Measurements from ENCODE around the gene USP48.
A peak's percentile ranks its signal among the peaks of the same experiment; 100 is the strongest.
"Not testable (repeated sequence)": the region's sequence is repeated elsewhere in the genome, so short reads cannot be mapped to it uniquely, and the experiment has no call there.

Gene USP48

DNA sequence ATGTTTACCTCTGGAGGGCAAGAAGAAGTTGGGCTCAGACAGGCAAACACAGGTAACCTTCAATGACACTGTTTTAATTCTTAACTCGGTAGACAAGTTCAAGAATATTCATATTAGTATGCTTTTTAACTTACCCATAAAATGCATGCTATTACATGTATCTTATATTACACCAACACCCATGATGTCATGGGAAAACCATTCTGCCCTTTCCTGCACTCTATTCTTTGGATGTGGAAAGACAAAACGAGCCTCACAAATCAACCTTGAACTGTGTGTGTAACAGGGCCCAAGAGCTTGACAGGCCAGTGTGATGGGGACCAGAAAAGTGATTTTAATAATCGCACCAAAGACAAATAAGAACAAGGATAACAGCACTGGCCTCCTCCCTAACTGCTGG, 91.2 kb downstream of the USP48 start:
- DNase-seq = no peak

DNA sequence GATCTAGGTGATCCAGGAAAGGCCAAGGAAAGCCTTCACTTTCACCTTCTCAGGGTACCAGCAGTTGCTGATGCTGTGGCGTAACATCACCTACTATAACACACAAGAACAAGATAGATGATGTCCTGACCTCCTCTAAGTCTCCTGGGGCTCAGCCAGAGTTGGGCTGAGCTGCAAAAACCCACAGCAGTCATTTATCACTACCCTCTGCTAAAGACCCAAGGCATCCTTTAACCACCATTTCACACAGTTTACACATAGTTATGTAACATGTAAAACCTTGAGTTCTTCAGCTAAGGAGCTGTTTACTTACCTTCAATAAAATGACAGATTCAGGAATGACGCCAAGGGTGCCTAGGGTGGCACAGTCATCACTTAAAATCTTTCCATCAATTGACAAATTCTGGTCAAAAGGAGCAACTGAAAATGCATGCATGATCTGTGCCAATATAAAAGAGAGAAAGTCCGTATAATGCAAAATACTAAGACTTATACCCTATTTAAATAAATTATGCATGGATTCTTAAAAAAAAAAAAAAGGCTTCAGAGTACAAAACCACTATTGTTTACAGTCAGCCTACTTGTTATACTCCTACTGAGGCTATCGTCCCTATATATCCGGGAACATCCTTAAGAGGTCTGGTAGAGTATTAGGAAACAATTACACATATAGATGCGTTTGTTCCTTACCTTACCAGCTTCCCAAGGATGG, 93.1 kb downstream of the USP48 start:
- DNase-seq = no peak

DNA sequence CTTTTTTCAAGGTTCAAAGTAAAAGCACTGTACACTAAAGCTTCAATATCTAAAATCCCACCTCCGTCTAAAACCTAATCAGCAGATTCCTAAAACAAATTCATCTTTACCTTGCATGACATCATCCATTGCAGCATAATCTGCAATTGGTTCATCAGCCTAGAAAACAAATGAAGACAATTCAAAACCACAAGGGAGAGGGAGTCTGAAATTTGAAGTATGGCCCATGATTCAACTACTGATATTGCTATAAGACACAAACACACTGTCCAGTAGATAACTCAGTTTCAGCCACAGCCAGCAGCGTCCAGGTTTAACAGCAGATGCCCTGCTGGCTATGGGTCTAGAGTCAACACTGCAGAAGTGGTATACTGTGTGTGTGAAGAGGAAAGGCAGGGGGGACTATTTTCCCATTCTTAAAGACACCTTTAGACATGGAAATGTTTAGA, 95.8 kb downstream of the USP48 start:
- no peak for DNase-seq

DNA sequence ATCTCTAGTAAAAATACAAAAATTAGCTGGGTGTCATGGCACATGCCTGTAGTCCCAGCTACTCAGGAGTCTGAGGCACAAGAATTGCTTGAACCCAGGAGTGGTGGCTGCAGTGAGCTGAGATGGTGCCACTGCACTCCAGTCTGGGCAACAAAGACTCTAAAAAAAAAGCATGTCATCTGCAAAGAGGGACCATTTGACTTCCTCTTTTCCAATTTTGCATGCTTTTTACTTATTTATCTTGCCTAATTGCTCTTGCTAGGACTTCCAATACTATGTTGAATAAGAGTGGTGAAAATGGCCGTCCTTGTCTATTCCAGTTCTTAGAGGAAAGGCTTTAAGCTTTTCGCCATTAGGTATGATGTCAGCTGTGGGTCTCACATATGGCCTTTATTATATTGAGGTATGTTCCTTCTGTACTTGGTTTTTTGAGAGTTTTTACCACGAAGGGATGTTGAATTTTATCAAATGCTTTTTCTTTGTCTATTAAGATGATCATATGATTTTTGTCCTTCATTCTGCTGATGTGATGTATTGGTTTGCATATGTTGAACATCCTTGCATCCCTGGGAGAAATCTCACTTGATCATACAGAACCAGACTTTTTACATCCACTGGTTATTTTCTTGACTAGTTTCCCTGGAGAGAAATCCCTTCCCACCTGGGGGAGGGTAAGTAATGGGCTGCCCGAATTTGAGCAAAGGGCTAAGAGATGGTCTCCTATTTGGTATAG, 96.8 kb downstream of the USP48 start:
- DNase-seq = no peak

DNA sequence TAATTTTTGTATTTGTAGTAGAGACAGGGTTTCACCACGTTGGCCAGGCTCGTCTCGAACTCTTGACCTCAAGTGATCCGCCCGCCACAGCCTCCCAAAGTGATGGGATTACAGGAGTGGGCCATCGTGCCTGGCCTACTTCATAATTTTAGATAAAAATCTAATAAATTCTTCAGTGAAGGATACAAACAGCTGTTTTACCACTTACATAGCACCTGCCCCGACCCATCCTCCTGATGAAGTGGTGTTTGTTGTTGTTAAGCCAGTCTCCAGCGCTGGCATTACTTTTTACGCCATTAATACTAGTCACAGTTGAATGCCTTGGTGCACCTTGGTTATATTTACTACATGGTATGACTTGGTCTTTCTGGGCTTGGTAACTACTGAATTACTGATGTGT, 101.5 kb downstream of the USP48 start:
- no peak for DNase-seq

DNA sequence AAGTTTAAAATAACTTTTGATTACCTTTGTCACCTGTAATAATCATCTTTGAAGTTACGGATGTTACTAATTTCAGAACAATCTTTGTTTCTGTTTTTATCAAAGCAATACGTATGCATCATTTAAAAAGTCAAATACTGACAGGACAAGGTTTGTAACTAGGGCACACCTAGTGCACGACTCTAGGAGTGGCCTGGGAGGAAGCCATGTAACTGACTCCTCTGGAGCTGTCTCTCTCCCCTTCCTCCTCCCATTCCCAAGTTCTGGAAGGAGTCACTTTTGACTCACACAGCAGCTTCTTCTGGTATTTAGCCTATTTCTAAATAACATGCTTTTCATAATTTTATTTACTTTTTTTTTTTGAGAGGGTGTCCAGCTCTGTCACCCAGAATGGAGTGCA, 102.0 kb downstream of the USP48 start:
- DNase-seq = no peak

DNA sequence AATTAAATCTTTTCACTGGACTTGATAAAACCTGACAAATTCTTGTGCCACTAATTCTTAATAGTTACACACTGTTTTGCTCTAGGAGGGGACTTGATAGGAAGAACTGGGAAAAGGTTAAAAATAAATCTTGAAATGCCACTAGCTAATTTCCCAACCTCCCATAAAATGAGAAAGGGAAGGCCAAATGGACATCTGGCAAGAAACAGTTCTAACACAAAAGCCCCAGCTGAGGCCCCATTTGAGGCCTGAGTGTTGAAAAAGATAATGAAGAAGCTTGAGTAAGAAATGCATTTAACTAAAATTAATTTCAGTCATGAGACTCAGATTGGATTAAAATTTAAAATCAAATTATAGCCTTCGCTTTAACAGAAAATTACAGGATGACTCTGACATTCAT, 102.6 kb downstream of the USP48 start:
- DNase-seq = no peak

DNA sequence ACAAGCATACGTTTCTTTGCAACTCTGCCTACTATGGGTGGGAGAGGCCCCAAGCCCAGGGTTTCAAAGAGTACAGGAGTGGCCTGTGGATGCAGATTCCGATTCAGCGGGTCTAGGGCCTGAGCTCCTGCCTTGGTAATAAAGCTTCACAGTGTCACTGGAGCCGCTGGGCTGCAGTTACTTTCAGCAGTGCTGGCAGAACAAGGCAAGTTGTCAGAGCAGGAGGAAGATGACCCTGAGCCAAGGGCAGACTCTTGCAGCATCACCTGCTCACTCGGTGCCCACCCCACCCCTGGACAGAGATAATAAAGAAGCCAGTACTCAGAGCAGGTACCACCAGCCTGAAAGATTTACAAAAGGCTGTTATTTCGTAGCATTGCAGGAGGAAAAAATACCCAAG, 105.8 kb downstream of the USP48 start:
- no peak for DNase-seq

DNA sequence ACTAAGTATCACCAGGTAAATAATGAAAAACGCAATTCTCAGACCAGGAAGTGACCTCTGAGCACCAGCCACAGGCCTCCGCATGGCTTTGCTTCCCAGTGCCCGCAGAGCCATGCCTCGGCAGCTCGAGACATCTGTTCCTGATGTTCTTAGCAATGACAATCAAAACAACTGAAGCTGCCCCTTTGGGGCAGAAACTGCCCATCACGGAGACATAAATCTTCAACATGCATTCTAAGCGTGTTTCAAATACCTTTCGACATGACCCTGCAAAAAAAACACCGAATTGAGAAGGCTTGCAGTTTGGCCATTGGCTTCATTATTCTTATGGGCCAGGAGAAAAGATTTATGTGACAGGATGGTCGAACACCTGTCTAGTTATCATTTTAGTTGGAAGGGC, 108.0 kb downstream of the USP48 start:
- DNase-seq = no peak

DNA sequence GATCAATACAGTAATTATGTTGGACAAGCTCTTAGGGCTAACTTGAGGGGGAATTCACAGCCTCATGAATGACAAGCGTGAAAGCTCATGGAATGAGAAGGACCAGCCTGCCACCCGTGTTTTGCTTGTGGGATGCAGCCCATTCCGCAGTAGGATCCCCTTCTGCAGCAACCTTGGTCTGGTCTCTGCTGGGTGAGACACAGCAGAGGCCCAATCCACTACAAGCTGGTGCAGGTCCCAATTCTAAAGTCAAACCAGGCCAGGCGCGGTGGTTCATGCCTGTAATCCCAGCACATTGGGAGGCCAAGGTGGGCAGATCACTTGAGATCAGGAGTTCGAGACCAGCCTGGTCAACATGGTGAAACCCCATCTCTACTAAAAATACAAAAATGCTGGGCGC, 109.1 kb downstream of the USP48 start:
- not testable (repeated sequence) for DNase-seq

DNA sequence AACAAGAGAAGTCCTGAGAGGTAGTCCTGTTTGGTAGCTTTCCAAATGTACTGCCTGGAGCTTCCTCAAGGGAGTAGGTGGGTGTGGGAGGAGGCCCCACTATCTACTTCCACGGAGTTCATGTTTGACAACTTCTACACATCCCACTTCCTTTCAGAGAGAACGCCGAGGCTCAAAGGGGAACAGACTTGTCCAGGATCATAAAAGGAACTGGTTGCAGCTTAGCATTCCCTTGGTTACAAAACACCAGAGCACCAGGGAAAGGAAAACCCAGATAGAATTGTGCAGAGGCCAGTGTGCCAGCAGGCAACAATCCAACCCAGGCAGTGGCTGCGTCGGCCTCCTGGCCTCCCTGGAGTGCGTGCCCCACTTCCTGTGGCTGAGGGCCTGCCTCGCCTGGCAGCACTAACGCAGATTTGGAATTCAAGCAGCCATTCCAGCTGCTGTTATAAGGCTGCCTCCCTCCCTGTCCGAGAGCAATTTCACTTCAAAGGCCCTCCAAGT, 109.6 kb downstream of the USP48 start:
- peak; percentile 71 for DNase-seq

DNA sequence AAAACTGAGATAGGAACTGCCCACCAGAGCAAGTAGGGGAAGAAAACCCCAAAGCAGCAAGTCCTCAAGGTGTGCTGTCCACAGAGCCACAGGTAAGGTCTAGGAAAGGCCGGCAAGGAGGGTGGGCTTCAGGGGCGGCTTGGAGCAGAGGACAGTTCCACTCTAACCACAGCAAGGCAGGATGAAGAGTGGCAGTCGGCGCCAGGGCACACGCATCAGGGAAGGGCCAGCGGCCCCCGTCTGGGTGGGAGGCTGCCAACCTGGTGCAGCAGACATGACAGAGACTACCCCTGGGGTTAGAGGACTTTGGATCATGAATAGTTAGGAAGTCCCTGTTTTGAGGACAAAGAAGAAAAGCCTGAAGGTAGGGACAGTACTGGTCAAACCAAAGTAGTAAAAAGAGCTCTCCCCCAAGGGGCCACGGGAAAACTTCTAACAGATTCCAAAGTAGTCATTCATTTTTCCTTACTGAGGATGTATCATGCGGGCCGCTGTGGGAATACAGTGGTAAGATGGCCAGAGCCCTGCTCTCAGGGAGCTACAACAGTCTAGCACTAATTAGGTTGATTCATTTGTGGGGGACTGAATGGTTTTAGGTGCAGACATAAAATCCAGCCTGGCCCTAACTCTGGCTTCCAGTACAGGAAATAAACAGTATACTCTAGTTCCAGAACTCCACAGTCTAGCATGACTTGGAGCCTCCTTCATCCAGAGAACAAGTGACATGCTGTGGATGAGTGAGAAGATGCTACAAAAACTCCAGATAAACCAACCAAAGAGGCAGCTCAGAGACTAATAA, 110.3 kb downstream of the USP48 start:
- DNase-seq = no peak

DNA sequence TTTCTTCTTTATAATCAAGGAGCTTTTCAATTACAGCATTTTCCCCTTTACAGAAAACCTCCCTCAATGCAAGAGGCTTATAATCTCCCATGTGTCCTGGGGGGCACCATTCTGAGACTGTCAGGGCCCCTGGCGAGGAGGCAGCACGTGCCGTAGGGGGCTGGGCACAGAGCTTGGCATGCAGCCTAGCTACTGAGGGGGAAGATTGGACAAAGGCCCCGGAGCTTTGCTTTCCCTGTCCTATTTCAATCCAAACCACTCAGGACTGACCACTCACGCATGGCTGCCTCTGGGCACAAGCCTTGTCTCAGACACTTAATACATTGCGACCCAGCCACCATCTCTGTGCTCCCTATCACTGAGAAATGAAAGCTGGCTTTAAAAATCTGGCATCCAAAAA, 111.0 kb downstream of the USP48 start:
- no peak for DNase-seq

DNA sequence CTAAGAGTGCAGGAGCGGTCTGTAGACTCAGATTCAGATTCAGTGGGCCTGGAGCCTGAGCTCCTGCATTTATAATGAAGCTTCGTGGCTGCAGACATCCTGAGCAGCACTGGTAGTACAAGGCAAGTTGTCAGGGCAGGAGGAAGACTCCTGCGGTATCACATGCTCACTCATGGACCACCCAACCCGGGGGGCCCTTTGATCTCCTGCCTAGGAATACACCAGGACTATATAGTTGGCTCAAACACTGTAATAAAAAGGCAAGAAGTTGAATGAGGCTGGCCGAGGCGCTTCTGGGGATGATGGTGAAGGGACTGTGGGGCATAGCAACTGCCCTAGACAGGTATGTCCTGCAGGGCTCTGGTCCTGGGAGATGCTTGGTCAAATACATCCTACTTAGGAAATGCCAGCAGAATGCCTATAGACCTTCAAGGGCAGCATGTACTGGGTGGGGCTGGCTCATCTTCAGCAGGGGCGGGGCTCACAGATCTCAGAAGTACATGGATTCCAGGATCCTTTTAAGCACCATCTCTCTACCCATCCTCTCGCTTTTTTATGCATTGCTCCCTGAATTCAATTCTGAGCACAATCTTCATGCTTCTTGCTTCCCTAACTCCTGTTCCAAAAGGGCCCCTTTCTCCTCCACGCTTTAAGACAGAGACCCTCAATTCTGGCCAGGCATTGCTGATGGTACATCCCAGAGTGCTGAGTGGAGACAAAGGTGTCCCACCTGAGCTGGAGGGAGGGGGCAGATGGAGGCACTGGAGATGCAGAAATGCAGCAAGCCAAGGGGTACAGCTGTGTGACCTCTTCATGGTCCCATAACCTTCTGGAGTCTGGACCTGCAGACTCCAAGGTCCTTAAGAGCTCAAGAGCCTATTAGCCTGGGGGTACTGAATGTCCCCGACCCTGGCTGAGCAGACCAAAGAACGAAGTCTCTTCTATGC, 111.7 kb downstream of the USP48 start:
- DNase-seq = no peak

DNA sequence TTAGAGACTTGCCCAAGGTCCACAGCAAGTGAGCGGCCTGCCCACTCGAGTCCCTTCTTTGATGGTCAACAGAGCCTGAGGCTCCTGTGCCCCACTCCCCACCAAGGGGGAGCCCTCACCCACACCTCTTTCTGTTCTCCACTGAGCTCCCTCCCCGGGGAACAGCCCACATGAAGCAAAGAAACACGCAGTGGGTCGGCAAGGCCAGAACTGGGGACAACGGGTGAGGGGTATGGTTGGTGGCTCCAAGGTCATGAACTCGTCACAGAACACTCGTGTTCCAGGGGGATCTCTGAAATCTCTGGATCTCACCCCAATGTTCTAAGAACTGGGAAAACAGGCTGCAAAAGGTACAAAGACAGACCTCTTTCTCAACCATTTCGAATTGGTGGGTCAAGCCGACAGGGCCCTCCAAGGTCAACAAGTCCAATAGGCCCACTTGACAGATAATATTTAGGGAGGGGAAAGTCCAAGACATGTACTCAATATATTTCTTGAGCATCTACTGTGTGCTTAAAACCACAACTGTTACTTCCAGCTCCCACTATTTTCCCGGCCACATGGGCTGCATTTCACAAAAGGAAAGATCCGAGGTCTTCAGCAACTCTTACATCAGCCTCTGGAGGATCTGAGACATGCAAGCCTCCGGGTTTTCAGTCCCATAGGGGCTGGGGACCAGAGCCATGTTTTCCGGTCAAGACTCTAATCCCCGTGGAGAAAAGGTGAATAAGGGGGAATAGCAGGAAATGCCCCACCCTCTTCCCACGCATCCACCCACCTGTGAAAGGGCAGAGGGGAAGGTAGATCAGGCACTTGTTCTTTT, 112.7 kb downstream of the USP48 start:
- DNase-seq = no peak

DNA sequence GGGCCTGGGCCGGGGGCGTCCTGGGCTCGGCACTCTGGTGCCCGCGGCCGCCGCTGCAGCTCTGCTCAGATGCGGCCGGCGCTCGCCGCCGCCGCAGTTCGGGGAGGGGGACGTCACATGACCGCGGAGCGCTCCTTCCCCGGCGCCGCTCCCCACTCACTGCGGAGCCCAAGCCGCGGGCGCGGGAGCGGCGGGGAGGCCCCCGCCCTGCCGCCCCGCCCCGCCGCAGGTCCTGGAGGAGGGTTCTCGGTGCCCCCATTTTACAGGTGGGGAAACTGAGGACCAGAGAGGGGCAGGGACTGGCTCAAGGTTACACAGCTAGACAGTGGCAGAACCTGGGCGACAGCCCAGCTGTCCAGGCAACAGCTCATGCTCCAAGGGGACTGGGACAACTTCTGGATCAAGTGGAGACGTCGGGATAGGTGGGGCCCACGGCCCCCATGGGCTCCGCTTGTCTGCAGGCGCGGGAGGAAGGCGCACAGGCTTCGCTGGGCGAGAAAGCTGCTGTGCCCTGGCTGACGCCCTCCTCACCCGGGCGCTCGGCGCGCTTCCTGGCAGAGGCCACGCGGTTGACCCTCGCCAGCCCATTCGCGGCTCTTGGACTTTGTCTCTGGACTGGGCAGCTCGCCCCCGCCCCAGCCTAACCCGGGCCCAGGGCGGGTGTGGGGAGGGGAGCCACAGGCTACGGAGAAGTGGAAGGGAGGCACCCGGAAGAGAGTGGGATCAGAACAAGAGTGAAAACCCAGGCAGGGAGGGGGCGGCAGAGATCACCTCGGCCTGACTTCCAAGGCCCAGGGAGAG, 113.5 kb downstream of the USP48 start, which contains the start of gene RAP1GAP:
Gene RAP1GAP (minus strand): TSS at position 100 of the 801 bp plus-strand sequence. CDS start 49,325 bp downstream, outside the sequence.
- no peak for DNase-seq

DNA sequence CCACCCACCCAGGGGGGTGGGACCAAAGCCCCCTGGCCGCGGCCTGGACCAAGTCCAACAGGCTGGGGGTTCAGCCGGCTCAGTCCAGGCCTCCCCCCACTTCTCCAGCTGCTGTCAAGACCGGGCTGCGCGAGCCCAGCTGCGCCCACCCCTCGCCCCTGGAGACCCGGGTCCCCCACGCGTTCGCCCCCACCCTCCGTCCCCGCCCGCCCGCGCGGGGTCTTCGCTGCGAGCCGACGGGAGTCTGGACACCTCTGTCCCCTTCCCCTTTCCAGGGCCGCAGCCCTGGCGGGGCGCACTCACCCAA, 114.0 kb downstream of the USP48 start:
- DNase-seq = no peak

DNA sequence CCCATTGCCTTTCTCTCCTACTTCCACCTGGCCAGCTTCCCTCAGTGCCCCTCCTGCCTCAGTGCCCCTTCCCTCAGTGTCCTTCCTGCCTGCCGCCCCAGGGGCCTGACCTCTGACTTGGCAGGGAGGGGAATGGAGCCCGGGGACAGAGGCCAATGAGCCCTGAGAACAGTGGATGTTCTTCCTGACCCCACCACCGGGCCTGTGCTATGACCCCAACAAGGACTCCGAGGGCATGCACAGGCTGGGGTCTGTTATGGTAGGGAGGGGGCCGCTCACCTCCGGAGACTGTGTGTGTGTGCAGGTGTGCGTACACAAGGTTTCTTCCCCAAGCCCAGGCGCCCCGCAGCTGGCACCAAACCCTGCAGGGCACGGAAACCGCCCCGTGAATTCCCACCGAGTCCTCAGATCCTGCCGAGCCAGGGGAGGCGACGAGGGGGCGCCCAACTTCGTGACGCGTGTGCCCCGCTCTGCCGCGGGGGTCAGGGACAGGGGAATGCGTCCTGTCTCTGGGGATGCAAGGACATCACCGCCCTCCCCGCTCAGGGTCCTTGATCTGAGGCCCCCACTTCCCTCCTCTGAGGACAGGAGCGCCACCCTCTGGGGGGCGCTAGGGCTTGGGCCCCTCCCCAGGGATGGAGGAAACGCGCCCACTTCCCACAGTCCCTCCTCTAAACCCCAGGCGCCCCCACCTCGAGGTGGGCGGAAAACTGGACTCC, 114.6 kb downstream of the USP48 start:
- no peak for DNase-seq

DNA sequence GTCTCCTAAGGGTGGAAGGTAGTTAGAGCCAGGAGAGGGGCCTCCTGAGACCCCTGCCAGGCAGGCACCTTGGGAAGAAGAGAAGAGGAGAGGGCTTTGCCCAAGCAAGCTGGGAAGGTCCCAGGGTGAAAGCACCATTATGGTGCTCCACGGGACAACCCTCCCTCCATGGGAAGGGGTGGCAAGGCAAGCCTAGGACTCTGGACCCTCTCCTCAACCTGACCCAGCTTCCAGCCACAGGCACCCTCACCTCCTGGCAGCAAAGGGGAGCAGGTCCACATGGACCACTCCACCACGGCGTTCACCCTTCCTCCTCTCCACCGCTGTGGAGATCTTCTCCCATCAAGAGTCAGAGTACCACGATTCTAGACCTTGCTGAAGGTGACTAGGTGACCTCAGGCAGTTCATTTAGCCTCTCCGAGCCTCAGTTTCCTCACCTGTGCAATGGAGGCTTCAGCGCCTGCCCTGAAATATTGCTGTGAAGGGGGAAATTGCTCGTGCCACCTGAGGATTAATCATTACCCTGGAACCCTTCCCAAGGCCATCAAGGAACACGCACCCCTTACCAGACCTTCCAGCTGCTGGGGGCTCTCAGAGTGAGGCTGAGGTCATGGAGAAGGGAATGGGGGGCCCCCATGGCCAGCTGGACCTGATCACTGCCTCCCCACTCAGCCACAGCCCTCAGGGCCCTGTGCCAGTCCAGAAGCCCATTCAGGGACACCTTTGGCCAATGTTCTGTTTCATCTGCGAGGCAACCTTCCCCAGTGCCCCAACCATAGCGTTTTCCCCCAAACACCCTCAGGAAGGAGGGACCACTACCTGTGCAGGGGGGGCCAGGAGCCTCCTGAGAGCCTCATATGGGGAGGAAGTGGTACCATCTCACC, 115.4 kb downstream of the USP48 start:
- DNase-seq = no peak
